Measurements from ENCODE around the gene GPSM3.

GRCh38 chr6:32146687-32147086 is 45.8 kb downstream of the GPSM3 start:
- no peak for TF ChIP-seq CREB1 (IDR thresholded peaks at IDR 0.05; ENCODE audit: low read depth)
- TF ChIP-seq TAF1 (IDR thresholded peaks at IDR 0.05; ENCODE audit: low read depth): no peak
- TF ChIP-seq YY1 (IDR thresholded peaks at IDR 0.05; ENCODE audit: low read depth): no peak
- no peak for TF ChIP-seq FOXM1 (IDR thresholded peaks at IDR 0.05; ENCODE audit: borderline replicate concordance, low read depth)
- TF ChIP-seq RAD21 (IDR thresholded peaks at IDR 0.05; ENCODE audit: low read depth): no peak
- no peak for TF ChIP-seq CEBPB (IDR thresholded peaks at IDR 0.05)
- TF ChIP-seq EP300 (IDR thresholded peaks at IDR 0.05; ENCODE audit: borderline replicate concordance): no peak
- TF ChIP-seq NFIC (IDR thresholded peaks at IDR 0.05): no peak
- no peak for TF ChIP-seq ZBTB7A (IDR thresholded peaks at IDR 0.05; ENCODE audit: low read depth)
- TF ChIP-seq USF1 (IDR thresholded peaks at IDR 0.05): no peak
- no peak for TF ChIP-seq TEAD4 (IDR thresholded peaks at IDR 0.05)
- no peak for TF ChIP-seq TCF12 (IDR thresholded peaks at IDR 0.05; ENCODE audit: low read depth)

Measured in Ishikawa (cell line).